Fibroblast of skin of right quadriceps (primary cell): ENCODE measurements around the gene ERC2.

ENCODE experiments used
- DNase-seq: peaks from one replicate; pipeline ENCODE4 v3.0.0-alpha.2; 2013

ERC2 gene

GRCh38 chr3:55903680-55904079, 564.6 kb downstream of the ERC2 start:
- no peak for DNase-seq

- DNase-seq = no peak
These were observed 565.9 kb downstream of the ERC2 start for GRCh38 chr3:55902221-55902900.

GRCh38 chr3:55899887-55900286, 568.4 kb downstream of the ERC2 start:
- DNase-seq = no peak

GRCh38 chr3:55897573-55898224, 570.6 kb downstream of the ERC2 start:
- DNase-seq = no peak

- no peak for DNase-seq
These were observed 572.2 kb downstream of the ERC2 start for GRCh38 chr3:55895897-55896566.

GRCh38 chr3:55894605-55895004, 573.7 kb downstream of the ERC2 start:
- DNase-seq = no peak

GRCh38 chr3:55893045-55893664, 575.1 kb downstream of the ERC2 start:
- DNase-seq = peak; percentile 63

GRCh38 chr3:55891106-55891505, 577.2 kb downstream of the ERC2 start:
- no peak for DNase-seq

GRCh38 chr3:55888282-55888885, 579.9 kb downstream of the ERC2 start:
- no peak for DNase-seq

- DNase-seq = peak; percentile 67
These were observed 582.5 kb downstream of the ERC2 start for GRCh38 chr3:55885721-55886120.

GRCh38 chr3:55884491-55885285, 583.6 kb downstream of the ERC2 start:
- DNase-seq = no peak

- no peak for DNase-seq
These were observed 584.2 kb downstream of the ERC2 start for GRCh38 chr3:55884066-55884465.

- no peak for DNase-seq
These were observed 586.3 kb downstream of the ERC2 start for GRCh38 chr3:55882006-55882405.

- DNase-seq = no peak
These were observed 587.9 kb downstream of the ERC2 start for GRCh38 chr3:55880357-55880756.

- peak; percentile 39 for DNase-seq
These were observed 588.4 kb downstream of the ERC2 start for GRCh38 chr3:55879901-55880331.

GRCh38 chr3:55877703-55878102, 590.6 kb downstream of the ERC2 start:
- no peak for DNase-seq

GRCh38 chr3:55876560-55876959, 591.7 kb downstream of the ERC2 start:
- DNase-seq = no peak

GRCh38 chr3:55875113-55875512, 593.2 kb downstream of the ERC2 start:
- no peak for DNase-seq

GRCh38 chr3:55873523-55874254, 594.6 kb downstream of the ERC2 start:
- DNase-seq = no peak

GRCh38 chr3:55870594-55870993, 597.7 kb downstream of the ERC2 start:
- no peak for DNase-seq

GRCh38 chr3:55868347-55868746, 599.9 kb downstream of the ERC2 start:
- DNase-seq = no peak

GRCh38 chr3:55863028-55863427, 605.2 kb downstream of the ERC2 start:
- no peak for DNase-seq
